Brain microvascular endothelial cell (primary cell): Measurements from ENCODE around the gene ISX.

Experiments
- DNase-seq: peaks from one replicate; pipeline ENCODE4 v3.0.0-alpha.2; 2020
- H3K27ac ChIP-seq: fragments of 250-450 bp; sonication (Bioruptor Pico); 2 replicates; pipeline ENCODE4 v1.5.1; 2020; ENCODE audit warnings: mild to moderate bottlenecking, moderate library complexity
- H3K27me3 ChIP-seq: fragments of 250-450 bp; sonication (Bioruptor Pico); replicated peaks from 2 replicates; pipeline ENCODE4 v1.5.1; 2020; ENCODE audit warnings: mild to moderate bottlenecking
- H3K36me3 ChIP-seq: fragments of 250-450 bp; sonication (Bioruptor Pico); replicated peaks from 2 replicates; pipeline ENCODE4 v1.5.1; 2020; ENCODE audit warnings: mild to moderate bottlenecking
- H3K4me3 ChIP-seq: 2 replicates; pipeline ENCODE4 v1.5.1; 2011; ENCODE audit warnings: low read depth, mild to moderate bottlenecking, control low read depth, low read length, moderate library complexity
- in situ Hi-C: cut with HindIII; loops from 2 replicates; pipeline ENCODE4 v1.10.0; 2017; ENCODE audit warnings: low sequenced_read_pairs, low pct_ligation_motif_present
- TF ChIP-seq, protein P1 (sequence below): IDR thresholded peaks from 2 replicates; pipeline ENCODE4 v1.5.1; 2011; ENCODE audit warnings: low read depth, mild to moderate bottlenecking, moderate library complexity, low read length, control low read depth, inconsistent platforms; ENCODE audit errors: missing control alignments

The ISX gene

DNA sequence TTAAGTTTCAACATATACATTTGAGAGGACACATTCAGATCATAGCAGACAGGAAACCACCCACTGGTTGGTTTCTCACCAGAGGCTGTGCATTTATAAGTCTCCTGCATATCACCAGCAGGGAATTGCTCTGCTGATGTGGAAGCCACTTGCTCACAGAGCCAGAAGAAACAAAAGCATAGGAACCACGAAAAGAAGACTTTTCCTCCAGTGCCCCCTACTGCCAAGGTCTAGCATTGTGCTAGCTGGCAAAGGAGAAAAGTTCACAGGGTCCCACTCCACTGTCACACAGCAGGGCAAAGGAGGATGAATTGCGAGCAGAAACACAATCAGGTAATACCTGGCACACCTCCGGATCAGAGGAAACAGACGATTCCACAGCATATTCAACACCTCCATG lies 28.9 kb upstream of the ISX start:
- TF ChIP-seq, protein P1, sequence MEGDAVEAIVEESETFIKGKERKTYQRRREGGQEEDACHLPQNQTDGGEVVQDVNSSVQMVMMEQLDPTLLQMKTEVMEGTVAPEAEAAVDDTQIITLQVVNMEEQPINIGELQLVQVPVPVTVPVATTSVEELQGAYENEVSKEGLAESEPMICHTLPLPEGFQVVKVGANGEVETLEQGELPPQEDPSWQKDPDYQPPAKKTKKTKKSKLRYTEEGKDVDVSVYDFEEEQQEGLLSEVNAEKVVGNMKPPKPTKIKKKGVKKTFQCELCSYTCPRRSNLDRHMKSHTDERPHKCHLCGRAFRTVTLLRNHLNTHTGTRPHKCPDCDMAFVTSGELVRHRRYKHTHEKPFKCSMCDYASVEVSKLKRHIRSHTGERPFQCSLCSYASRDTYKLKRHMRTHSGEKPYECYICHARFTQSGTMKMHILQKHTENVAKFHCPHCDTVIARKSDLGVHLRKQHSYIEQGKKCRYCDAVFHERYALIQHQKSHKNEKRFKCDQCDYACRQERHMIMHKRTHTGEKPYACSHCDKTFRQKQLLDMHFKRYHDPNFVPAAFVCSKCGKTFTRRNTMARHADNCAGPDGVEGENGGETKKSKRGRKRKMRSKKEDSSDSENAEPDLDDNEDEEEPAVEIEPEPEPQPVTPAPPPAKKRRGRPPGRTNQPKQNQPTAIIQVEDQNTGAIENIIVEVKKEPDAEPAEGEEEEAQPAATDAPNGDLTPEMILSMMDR = peak; percentile 32
- H3K27me3 ChIP-seq = no peaks in the 10 kb centered on the region
- no peaks in the 10 kb centered on the region for H3K36me3 ChIP-seq
- in situ Hi-C loops = no loop called here
- no peak overlapping the region for H3K27ac ChIP-seq
- H3K4me3 ChIP-seq = no peak overlapping the region
- DNase-seq = no peak

DNA sequence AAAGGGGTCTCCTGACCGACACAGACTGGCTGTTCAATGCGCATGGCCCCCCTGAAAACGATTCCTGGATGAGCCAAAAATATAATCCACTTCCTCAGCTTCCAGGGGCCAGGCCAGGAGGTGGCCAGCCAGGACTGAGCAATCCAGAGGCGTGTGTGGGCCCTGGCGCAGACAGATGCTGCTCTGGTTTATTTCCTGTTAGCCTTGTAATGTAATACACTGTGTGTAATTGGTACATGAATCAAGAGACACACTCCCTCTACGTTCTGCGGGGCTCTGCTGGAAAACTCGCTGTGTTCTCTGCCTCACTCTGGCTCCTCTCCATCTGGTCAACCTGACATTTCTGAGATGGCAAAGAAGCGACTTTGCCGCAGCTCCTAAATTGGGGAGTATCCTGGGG lies 26.3 kb upstream of the ISX start:
- Histone ChIP-seq H3K27ac (no peak overlapping the region), H3K4me3 (no peak overlapping the region), H3K36me3 (no peaks in the 10 kb centered on the region), H3K27me3 (no peaks in the 10 kb centered on the region)
- DNase-seq = no peak
- TF ChIP-seq, protein P1 = no peak
- in situ Hi-C loops = no loop called here

DNA sequence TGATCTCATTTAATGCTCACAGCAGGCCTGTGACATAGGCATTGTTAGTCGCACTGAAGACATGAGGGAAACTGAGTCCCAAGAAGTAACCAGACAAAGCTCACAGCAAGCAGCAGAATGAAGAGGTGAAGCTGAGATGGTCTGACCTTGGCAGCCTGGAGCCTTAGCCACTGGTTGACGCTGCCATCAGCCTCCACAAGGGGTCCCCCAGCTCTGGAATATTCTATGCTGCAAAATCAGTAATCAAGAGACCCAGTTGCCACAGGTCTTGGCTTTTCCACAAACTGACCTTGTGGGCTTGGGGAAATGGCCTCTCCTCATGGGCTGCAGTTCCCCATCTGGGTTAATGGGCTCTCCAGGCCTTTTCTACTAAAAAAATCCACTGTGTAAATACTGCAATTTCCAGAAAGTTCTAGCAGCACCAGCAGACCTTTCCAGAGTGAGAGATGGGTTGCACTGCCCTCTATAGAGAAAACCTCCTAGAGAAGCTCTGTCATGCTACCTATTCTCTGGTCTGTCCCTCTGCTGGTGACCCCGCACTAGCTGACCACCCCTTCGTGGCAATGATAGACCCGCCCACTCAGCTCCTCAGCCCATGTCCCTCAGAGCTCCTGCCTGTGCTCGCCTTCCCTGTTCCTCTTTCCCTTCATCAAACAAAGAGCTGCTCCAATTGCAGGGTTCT lies 22.6 kb upstream of the ISX start:
- in situ Hi-C loops = no loop called here
- H3K27me3 ChIP-seq = no peaks in the 10 kb centered on the region
- TF ChIP-seq, protein P1 = peak; percentile 27
- no peak overlapping the region for H3K4me3 ChIP-seq
- no peaks in the 10 kb centered on the region for H3K36me3 ChIP-seq
- H3K27ac ChIP-seq = no peak overlapping the region
- DNase-seq = no peak

DNA sequence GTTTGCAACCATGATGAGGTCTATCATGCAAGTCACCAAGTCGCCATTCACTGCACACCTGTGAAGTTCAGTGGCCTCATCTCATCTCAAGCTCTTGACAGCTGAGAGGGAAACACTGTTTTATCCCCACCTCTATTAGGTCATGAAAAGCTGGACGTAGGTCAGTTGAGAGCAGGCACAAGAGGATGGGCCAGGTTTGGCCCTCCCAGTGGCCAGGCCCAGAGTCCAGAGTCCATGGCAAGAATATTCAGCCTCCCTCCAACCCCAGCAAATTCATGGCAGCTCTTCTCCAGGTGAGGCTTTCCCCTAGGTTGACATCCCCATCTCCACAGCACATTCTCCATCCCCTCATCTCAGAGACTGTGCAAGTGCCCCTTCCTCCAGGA lies 22.0 kb upstream of the ISX start:
- in situ Hi-C loops = no loop called here
- DNase-seq = no peak
- Histone ChIP-seq H3K27ac (no peak overlapping the region), H3K27me3 (no peaks in the 10 kb centered on the region), H3K4me3 (no peak overlapping the region), H3K36me3 (no peaks in the 10 kb centered on the region)
- TF ChIP-seq, protein P1 = no peak

DNA sequence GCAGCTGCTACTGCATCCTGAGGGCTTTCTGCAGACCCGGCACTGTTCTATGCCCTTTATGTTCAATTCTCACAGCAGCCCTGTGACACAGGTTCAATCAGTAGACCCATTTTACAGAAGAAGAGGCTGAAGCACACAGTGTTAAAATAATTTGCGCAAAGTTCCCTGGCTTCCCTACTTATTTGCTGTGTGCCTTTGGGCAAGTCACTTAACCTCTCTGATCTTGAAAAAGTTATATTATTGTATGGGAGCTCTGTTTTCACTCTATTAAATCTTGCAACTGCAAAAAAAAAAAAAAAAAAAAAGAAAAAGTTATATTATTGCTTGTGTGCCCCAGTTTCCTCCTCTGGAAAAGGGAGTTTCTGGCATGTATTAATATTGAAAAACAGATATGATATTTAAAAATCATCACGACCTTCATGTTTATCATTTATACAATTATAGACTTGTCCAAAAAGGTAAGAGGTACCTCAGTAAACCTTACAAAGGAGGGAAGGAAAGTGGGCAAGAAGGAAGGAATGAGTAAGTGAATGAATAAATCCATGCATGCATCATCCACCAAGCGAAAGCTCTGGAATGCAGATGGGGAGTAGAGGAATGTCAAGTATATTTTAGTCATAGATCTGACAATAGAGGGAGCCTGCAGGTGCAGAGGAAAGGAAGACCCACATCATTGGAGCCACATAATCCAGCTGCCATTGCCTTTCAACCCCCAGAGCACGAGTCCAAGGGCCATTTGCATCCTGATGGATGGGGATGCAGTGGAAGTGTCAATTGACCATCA lies 21.2 kb upstream of the ISX start:
- Histone ChIP-seq H3K27me3 (no peaks in the 10 kb centered on the region), H3K27ac (no peak overlapping the region), H3K36me3 (no peaks in the 10 kb centered on the region), H3K4me3 (no peak overlapping the region)
- TF ChIP-seq, protein P1 = no peak
- in situ Hi-C loops = no loop called here
- DNase-seq = no peak
